GM23248 (cell line): Measurements from ENCODE around the gene TRIM29. TPM values are rescaled to one million over a fixed set of nuclear protein-coding genes. Genes with fewer than 3 reads are reported as not detected.

Experiments
- DNase-seq: peaks from one replicate; pipeline ENCODE4 v3.0.0-alpha.2; 2015
- H2AFZ ChIP-seq: fragments of 200-600 bp; sonication (generic); 2 replicates; pipeline ENCODE4 v1.6.1; 2016; ENCODE audit warnings: antibody characterized with exemption
- H3F3A ChIP-seq: fragments of 200-600 bp; sonication (generic); 2 replicates; pipeline ENCODE4 v1.6.1; 2016; ENCODE audit warnings: mild to moderate bottlenecking, antibody characterized with exemption, mixed run types; ENCODE audit not compliant: insufficient read depth
- H3K27ac ChIP-seq: fragments of 200-600 bp; sonication (generic); 2 replicates; pipeline ENCODE4 v1.5.1; 2016; ENCODE audit warnings: mild to moderate bottlenecking
- H3K27me3 ChIP-seq: fragments of 200-600 bp; sonication (generic); replicated peaks from 2 replicates; pipeline ENCODE4 v1.6.1; 2016; ENCODE audit warnings: mild to moderate bottlenecking; ENCODE audit not compliant: insufficient read depth
- H3K36me3 ChIP-seq: fragments of 200-600 bp; sonication (generic); 2 replicates; pipeline ENCODE4 v1.6.1; 2016; ENCODE audit warnings: low read depth, mild to moderate bottlenecking
- H3K4me1 ChIP-seq: fragments of 200-600 bp; sonication (generic); 2 replicates; pipeline ENCODE4 v1.6.1; 2016; ENCODE audit warnings: mild to moderate bottlenecking; ENCODE audit not compliant: insufficient read depth
- H3K4me2 ChIP-seq: fragments of 200-600 bp; sonication (generic); one replicate; pipeline ENCODE4 v1.6.1; 2016; ENCODE audit warnings: mild to moderate bottlenecking; ENCODE audit not compliant: unreplicated experiment
- H3K4me3 ChIP-seq: fragments of 200-600 bp; sonication (generic); 2 replicates; pipeline ENCODE4 v1.5.1; 2016; ENCODE audit warnings: mild to moderate bottlenecking
- H3K79me2 ChIP-seq: fragments of 200-600 bp; sonication (generic); 2 replicates; pipeline ENCODE4 v1.6.1; 2016; ENCODE audit warnings: mild to moderate bottlenecking; ENCODE audit not compliant: insufficient read depth
- H3K9ac ChIP-seq: fragments of 200-600 bp; sonication (generic); 2 replicates; pipeline ENCODE4 v1.6.1; 2016; ENCODE audit warnings: mild to moderate bottlenecking
- H3K9me2 ChIP-seq: fragments of 200-600 bp; sonication (generic); 2 replicates; pipeline ENCODE4 v1.6.1; 2016; ENCODE audit warnings: mixed run types, mild to moderate bottlenecking, moderate library complexity; ENCODE audit not compliant: insufficient read depth
- H3K9me3 ChIP-seq: fragments of 200-600 bp; sonication (generic); one replicate; pipeline ENCODE4 v1.6.1; 2017; ENCODE audit warnings: low read depth
- H4K20me1 ChIP-seq: fragments of 200-600 bp; sonication (generic); 2 replicates; pipeline ENCODE4 v1.6.0; 2016; ENCODE audit not compliant: insufficient read depth
- EZH2 ChIP-seq: fragments of 200-600 bp; sonication (generic); IDR thresholded peaks from 2 replicates; pipeline ENCODE4 v1.6.1; 2018; ENCODE audit warnings: antibody characterized with exemption, mild to moderate bottlenecking; ENCODE audit not compliant: insufficient read depth, poor library complexity, severe bottlenecking
- EZH2phosphoT487 ChIP-seq: fragments of 200-600 bp; sonication (generic); IDR thresholded peaks from 2 replicates; pipeline ENCODE4 v1.6.1; 2018; ENCODE audit warnings: antibody characterized with exemption, moderate library complexity, mild to moderate bottlenecking, low read depth; ENCODE audit not compliant: insufficient read depth
- WGBS, 2 experiments: methylation state at CpG; one replicate each; pipeline ENCODE4 v1.1.6; 2015 to 2017; ENCODE audit warnings: low lambda C conversion rate in 2 of 2, low coverage in 1 of 2; ENCODE audit errors: missing lambda C conversion rate in 2 of 2; 5-methylcytosine and 5-hydroxymethylcytosine counted together
- in situ Hi-C: fragments of 300-500 bp; cut with MboI; formaldehyde crosslinking; loops from 2 replicates; pipeline ENCODE4 v1.15.0; 2020
- polyA plus RNA-seq: library from polyadenylated mRNA; unstranded; fragments of >200 nt; fragmentation: Nextera tagmentation; extraction: Ambion mirVana; gene quantifications from 2 replicates; pipeline ENCODE4 v1.2.1, GENCODE V29; 2016
- total RNA-seq: library from RNA; depleted of rRNA; stranded (reverse); fragments of >200 nt; shearing (Covaris generic); gene quantifications from 2 replicates; pipeline ENCODE4 v1.2.3, GENCODE V29; 2014

Gene TRIM29
- total and polyA plus RNA-seq, 2 experiments from 2014 or later, result 0.86 TPM; not detected in 1

DNA sequence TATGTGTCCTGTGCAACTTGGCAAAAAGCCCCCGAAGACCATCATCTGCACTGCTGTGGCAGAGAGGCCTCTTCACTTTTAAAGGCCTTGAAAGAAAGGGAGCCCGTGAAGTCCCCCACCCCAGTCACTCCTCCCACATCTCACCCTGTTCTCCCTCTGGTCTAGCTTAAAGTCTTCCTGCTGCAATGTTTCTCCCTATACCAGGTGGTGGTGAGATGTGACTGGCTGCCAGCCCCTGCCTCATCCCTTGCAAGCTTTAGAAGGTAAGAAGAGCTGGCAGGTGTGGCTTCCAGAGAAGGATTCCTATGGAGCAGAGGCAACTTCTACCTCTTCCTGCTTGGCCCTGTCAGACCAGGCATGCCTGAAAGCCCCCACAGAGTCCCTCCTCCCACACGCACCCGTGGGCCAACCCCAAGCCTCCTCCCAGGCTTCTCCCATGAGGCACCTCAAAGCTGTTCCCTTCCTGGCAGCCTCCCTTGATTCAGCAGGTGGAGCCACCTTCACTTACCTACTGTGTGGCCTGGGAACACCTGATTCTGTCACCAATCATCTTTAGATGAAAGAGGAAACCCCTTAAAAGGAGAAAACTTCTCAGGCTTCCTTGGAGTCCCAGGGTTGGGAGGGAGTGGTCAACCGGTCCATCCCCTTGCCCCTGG is 4.0 kb upstream of the TRIM29 start:
- in situ Hi-C loops, result no loop called here
- Histone ChIP-seq H3F3A (no peaks in the 10 kb centered on the region), H3K4me2 (no peak overlapping the region), H3K4me3 (no peak overlapping the region), H3K36me3 (no peaks in the 10 kb centered on the region), H3K79me2 (no peaks in the 10 kb centered on the region), H3K9ac (no peak overlapping the region), H3K9me2 (no peaks in the 10 kb centered on the region), H3K27me3 (peaks cover 63% of the 10 kb centered on the region), H3K27ac (no peak overlapping the region), H3K9me3 (no peaks in the 10 kb centered on the region), H3K4me1 (no peaks in the 10 kb centered on the region), H2AFZ (no peak overlapping the region), H4K20me1 (no peaks in the 10 kb centered on the region)
- TF ChIP-seq EZH2, result no peak
- no peak for TF ChIP-seq EZH2phosphoT487
- DNase-seq, result no peak
- 30 to 31% methylated on average over 5 of the region's 5 CpGs for WGBS, 2 experiments

DNA sequence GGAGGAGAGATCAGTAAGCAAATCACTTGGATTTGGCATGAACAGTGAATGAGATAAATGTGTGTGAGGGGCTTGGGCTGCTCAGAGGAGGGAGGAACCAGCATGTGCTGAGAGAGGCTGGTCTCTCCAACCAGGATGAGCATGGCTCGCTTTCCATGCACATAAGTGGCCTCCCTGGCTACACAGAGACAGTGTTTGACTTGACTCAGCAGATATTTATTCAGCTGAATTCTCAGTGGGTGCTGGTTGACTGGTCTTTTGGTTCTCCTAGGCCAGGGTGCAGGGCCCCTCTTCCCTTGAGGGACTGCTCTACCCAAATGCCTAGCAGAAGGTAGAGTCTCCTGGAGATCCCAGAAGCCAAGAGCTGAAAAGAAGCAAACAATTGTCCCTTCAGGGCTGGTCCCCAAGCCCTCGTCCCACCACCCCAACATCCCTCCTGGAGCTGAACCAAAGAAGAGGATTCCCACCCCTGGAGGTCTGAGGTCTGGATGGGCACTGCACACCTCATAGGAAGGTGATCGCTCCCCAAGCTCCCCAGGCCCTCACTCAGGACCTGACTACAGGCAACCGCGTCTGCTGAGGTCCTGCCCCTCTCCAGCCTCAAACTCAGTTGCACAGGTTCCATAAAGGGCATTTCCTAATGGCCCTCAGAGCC is 3.3 kb upstream of the TRIM29 start:
- H2AFZ ChIP-seq, result no peak overlapping the region
- no peak overlapping the region for H3K4me2 ChIP-seq
- no peaks in the 10 kb centered on the region for H3F3A ChIP-seq
- no peaks in the 10 kb centered on the region for H3K9me2 ChIP-seq
- H3K9me3 ChIP-seq, result no peaks in the 10 kb centered on the region
- peaks cover 66% of the 10 kb centered on the region for H3K27me3 ChIP-seq
- no peak for TF ChIP-seq EZH2
- no peak for TF ChIP-seq EZH2phosphoT487
- no peaks in the 10 kb centered on the region for H3K4me1 ChIP-seq
- WGBS, 2 experiments, result 38 to 52% methylated on average over 4 of the region's 5 CpGs
- H3K36me3 ChIP-seq, result no peaks in the 10 kb centered on the region
- H3K9ac ChIP-seq, result no peak overlapping the region
- H3K4me3 ChIP-seq, result no peak overlapping the region
- no peak for DNase-seq
- H3K79me2 ChIP-seq, result no peaks in the 10 kb centered on the region
- H3K27ac ChIP-seq, result no peak overlapping the region
- in situ Hi-C loops, result no loop called here
- no peaks in the 10 kb centered on the region for H4K20me1 ChIP-seq

GRCh38 chr11:120139316-120140069 is 1.6 kb upstream of the TRIM29 start:
- Histone ChIP-seq H3K36me3 (no peaks in the 10 kb centered on the region), H3K9me3 (no peaks in the 10 kb centered on the region), H3K27ac (no peak overlapping the region), H3K4me2 (no peak overlapping the region), H3K27me3 (peaks cover 58% of the 10 kb centered on the region), H3K79me2 (no peaks in the 10 kb centered on the region), H3K4me3 (no peak overlapping the region), H2AFZ (no peak overlapping the region), H3K9ac (no peak overlapping the region), H3K4me1 (no peaks in the 10 kb centered on the region), H4K20me1 (no peaks in the 10 kb centered on the region), H3F3A (no peaks in the 10 kb centered on the region), H3K9me2 (no peaks in the 10 kb centered on the region)
- in situ Hi-C loops, result no loop called here
- 53 to 57% methylated on average over 8 of the region's 8 CpGs for WGBS, 2 experiments
- DNase-seq, result no peak
- TF ChIP-seq EZH2 (no peak), EZH2phosphoT487 (no peak)

DNA sequence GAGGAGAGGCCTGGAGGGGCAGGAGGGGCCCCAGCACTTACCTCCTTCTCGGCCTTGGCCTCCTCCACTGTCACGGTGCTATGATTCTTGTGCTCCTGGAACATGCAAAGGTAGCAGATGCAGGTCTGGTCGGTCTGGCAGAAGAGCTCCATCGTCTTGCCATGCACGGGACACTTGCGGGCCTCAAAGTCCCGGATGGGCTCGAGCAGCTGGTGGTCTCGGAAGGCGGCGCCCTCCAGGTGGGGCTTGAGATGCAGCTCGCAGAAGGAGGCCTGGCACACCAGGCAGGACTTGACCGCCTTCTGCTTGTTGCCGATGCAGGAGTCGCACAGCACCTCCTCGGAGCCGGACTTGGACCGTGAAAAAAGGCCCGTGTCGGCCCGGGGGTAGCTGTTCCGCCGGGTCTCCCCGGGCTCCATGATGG is 714 bp downstream of the TRIM29 start:
- WGBS, 2 experiments, result 83% methylated on average over 24 of the region's 24 CpGs
- H3K27ac ChIP-seq, result no peak overlapping the region
- no peak for DNase-seq
- no peak overlapping the region for H2AFZ ChIP-seq
- no peaks in the 10 kb centered on the region for H3K9me2 ChIP-seq
- no peaks in the 10 kb centered on the region for H3K9me3 ChIP-seq
- H4K20me1 ChIP-seq, result no peaks in the 10 kb centered on the region
- H3K4me3 ChIP-seq, result no peak overlapping the region
- no peaks in the 10 kb centered on the region for H3K79me2 ChIP-seq
- no peaks in the 10 kb centered on the region for H3K36me3 ChIP-seq
- TF ChIP-seq EZH2phosphoT487, result no peak
- no peak for TF ChIP-seq EZH2
- peaks cover 42% of the 10 kb centered on the region; the same call in 1 of the 2 replicates for H3K27me3 ChIP-seq
- in situ Hi-C loops, result no loop called here
- no peak overlapping the region for H3K9ac ChIP-seq
- H3K4me1 ChIP-seq, result no peaks in the 10 kb centered on the region
- no peak overlapping the region for H3K4me2 ChIP-seq
- no peaks in the 10 kb centered on the region for H3F3A ChIP-seq
